ENCODE results near the gene SLITRK3. TPM values are rescaled to one million over a fixed set of nuclear protein-coding genes. Genes with fewer than 3 reads are reported as not detected.
A peak's percentile ranks its signal among the peaks of the same experiment; 100 is the strongest.

SLITRK3 gene
- 0.22 TPM for polyA plus RNA-seq (2013, experiment 1 of 2)
- 0.40 TPM for polyA plus RNA-seq (2013, experiment 2 of 2)

GRCh38 chr3:165195640-165196576 is at the start of gene SLITRK3:
SLITRK3 (minus strand) TSS chr3:165196384; CDS start chr3:165190830, 5,554 bp downstream.
- no peak within 1 kb of the TSS for H3K27ac ChIP-seq (ENCODE audit: low read depth, low read length, severe bottlenecking)
- 0 to 1% methylated on average over 18 to 26 of the region's 43 CpGs for WGBS, 2 experiments (ENCODE audit: insufficient coverage in 2 of 2)
- no peaks in the 10 kb centered on the region for H3K36me3 ChIP-seq (ENCODE audit: control insufficient read depth, insufficient read depth, low read length)

DNA sequence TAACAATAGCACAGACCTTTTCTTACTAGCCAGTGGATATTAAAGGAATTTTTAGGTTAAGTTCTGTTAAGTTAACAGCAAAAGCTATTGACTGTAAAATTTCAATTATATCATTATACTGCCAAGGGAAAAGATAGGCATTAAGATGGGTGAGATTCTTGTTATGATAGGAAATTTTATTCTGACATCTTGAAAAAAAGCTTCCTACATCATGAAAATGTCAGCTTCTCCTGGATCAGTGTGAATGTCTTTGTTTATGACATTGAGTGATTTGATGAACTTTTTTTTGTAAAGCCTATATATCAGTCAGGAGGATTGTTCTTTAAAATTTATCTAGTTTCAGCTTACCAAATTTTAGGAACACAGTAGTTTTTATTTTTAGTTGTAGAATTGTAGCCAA is 47.4 kb upstream of the SLITRK3 start:
- Histone ChIP-seq H3K9me3 (ENCODE audit: control insufficient read depth, low read length) (no peaks in the 10 kb centered on the region), H3K27ac (ENCODE audit: low read depth, low read length, severe bottlenecking) (no peak overlapping the region), H3K4me1 (ENCODE audit: control insufficient read depth, insufficient read depth, low read length, poor library complexity, severe bottlenecking) (no peaks in the 10 kb centered on the region), H3K4me3 (ENCODE audit: extremely low read depth, insufficient read depth, low read length, poor library complexity, severe bottlenecking) (no peak overlapping the region), H3K36me3 (ENCODE audit: control insufficient read depth, insufficient read depth, low read length) (no peaks in the 10 kb centered on the region)

More at GRCh38 chr3:165195640-165196576, at the start of gene SLITRK3:
- H3K9me3 ChIP-seq (ENCODE audit: control insufficient read depth, low read length) = no peaks in the 10 kb centered on the region
- H3K4me1 ChIP-seq (ENCODE audit: control insufficient read depth, insufficient read depth, low read length, poor library complexity, severe bottlenecking) = peaks cover 6% of the 10 kb centered on the region
- H3K4me3 ChIP-seq (ENCODE audit: extremely low read depth, insufficient read depth, low read length, poor library complexity, severe bottlenecking) = peak within 1 kb of the TSS; percentile 35

DNA sequence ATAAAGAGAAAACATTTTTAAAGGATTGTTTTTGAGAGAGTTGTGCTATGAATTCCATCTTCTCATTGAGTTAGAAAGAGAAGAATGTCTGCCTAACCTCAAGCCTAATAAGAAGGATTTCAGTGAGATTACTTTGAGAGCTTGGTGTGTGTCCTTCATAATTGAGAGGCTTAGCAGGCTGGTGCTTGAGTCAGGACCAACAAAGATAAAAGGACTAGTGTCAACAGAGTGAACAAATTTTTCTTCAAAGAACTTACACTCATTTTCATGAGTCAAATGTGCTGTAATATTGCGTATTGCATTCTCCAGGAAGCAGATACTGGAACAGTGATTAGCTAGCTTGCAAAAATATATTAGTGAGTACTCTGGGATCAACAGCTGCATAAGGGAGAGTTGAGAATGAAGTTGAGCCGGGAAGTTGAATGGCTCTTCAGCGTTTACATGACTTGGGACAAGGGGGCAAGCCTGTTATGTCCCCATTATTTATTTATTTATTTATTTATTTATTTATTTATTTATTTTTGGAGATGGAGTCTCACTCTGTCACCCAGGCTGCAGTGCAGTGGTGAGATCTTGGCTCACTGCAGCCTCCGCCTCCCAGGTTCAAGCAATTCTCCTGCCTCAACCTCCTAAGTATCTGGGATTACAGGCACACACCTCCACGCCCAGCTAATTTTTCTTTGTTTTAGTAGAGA is 37.5 kb upstream of the SLITRK3 start:
- Histone ChIP-seq H3K4me1 (ENCODE audit: control insufficient read depth, insufficient read depth, low read length, poor library complexity, severe bottlenecking) (no peaks in the 10 kb centered on the region), H3K4me3 (ENCODE audit: extremely low read depth, insufficient read depth, low read length, poor library complexity, severe bottlenecking) (no peak overlapping the region), H3K9me3 (ENCODE audit: control insufficient read depth, low read length) (no peaks in the 10 kb centered on the region), H3K36me3 (ENCODE audit: control insufficient read depth, insufficient read depth, low read length) (no peaks in the 10 kb centered on the region), H3K27ac (ENCODE audit: low read depth, low read length, severe bottlenecking) (no peak overlapping the region)
- 71% methylated on average over 1 of the region's 5 CpGs; no CpG with 5 or more reads in 1 of the 2 experiments for WGBS, 2 experiments (ENCODE audit: insufficient coverage in 2 of 2)

DNA sequence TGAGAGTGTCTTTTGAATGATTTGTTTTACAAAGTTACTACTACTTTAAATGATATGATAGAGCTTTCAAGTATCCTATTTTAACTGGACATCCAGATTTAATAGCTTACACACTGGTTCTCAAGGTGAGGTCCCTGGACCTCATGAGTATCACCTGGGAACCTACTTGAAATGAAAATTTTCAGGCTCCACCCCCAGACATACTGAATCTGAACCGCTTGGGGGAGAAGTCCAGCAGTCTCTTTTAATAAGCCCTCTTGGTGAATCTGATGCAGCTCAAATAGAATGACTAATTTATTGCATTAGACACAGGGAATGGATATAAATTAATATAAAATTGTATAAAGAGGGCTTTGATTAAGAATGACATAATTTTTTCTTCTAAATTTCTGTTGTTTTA is 29.4 kb upstream of the SLITRK3 start:
- H3K9me3 ChIP-seq (ENCODE audit: control insufficient read depth, low read length) = no peaks in the 10 kb centered on the region
- H3K36me3 ChIP-seq (ENCODE audit: control insufficient read depth, insufficient read depth, low read length) = no peaks in the 10 kb centered on the region
- no peaks in the 10 kb centered on the region for H3K4me1 ChIP-seq (ENCODE audit: control insufficient read depth, insufficient read depth, low read length, poor library complexity, severe bottlenecking)
- no peak overlapping the region for H3K27ac ChIP-seq (ENCODE audit: low read depth, low read length, severe bottlenecking)
- no peak overlapping the region for H3K4me3 ChIP-seq (ENCODE audit: extremely low read depth, insufficient read depth, low read length, poor library complexity, severe bottlenecking)
- no CpG with 5 or more reads among the region's 1 CpG for WGBS, 2 experiments (ENCODE audit: insufficient coverage in 2 of 2)

- H3K4me3 ChIP-seq (ENCODE audit: extremely low read depth, insufficient read depth, low read length, poor library complexity, severe bottlenecking) = no peak overlapping the region
- H3K4me1 ChIP-seq (ENCODE audit: control insufficient read depth, insufficient read depth, low read length, poor library complexity, severe bottlenecking) = no peaks in the 10 kb centered on the region
- H3K27ac ChIP-seq (ENCODE audit: low read depth, low read length, severe bottlenecking) = no peak overlapping the region
- no peaks in the 10 kb centered on the region for H3K36me3 ChIP-seq (ENCODE audit: control insufficient read depth, insufficient read depth, low read length)
- 100% methylated on average over 1 of the region's 2 CpGs; no CpG with 5 or more reads in 1 of the 2 experiments for WGBS, 2 experiments (ENCODE audit: insufficient coverage in 2 of 2)
- H3K9me3 ChIP-seq (ENCODE audit: control insufficient read depth, low read length) = no peaks in the 10 kb centered on the region
These were observed 21.6 kb upstream of the SLITRK3 start for GRCh38 chr3:165217739-165218138.

DNA sequence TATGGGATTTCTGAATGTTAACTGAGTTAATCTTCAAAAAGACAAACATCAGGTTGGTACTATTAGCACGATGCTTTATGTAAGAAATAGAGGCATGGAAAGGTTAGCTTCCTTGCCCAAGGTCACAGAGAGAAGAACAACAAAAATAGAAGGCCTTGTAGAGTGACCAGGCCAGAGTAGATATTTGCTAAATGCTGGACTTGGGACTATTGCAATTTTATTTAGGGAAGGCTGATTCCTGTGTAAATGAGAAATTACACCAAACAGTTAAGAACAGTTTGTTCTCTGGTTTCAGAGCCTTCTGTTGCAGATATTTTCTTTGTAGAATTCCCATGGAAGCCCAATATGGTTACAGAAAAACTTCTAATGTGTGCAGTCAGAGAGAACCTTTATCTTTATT is 16.4 kb upstream of the SLITRK3 start:
- Histone ChIP-seq H3K36me3 (ENCODE audit: control insufficient read depth, insufficient read depth, low read length) (no peaks in the 10 kb centered on the region), H3K4me1 (ENCODE audit: control insufficient read depth, insufficient read depth, low read length, poor library complexity, severe bottlenecking) (no peaks in the 10 kb centered on the region), H3K4me3 (ENCODE audit: extremely low read depth, insufficient read depth, low read length, poor library complexity, severe bottlenecking) (no peak overlapping the region), H3K9me3 (ENCODE audit: control insufficient read depth, low read length) (no peaks in the 10 kb centered on the region), H3K27ac (ENCODE audit: low read depth, low read length, severe bottlenecking) (no peak overlapping the region)
- WGBS, 2 experiments (ENCODE audit: insufficient coverage in 2 of 2) = 100% methylated on average over 1 of the region's 1 CpG; no CpG with 5 or more reads in 1 of the 2 experiments

GRCh38 chr3:165211721-165212120 is 15.5 kb upstream of the SLITRK3 start:
- no peaks in the 10 kb centered on the region for H3K9me3 ChIP-seq (ENCODE audit: control insufficient read depth, low read length)
- 88 to 92% methylated on average over 4 of the region's 4 CpGs for WGBS, 2 experiments (ENCODE audit: insufficient coverage in 2 of 2)
- no peak overlapping the region for H3K27ac ChIP-seq (ENCODE audit: low read depth, low read length, severe bottlenecking)
- no peaks in the 10 kb centered on the region for H3K36me3 ChIP-seq (ENCODE audit: control insufficient read depth, insufficient read depth, low read length)
- no peak overlapping the region for H3K4me3 ChIP-seq (ENCODE audit: extremely low read depth, insufficient read depth, low read length, poor library complexity, severe bottlenecking)
- H3K4me1 ChIP-seq (ENCODE audit: control insufficient read depth, insufficient read depth, low read length, poor library complexity, severe bottlenecking) = no peaks in the 10 kb centered on the region

DNA sequence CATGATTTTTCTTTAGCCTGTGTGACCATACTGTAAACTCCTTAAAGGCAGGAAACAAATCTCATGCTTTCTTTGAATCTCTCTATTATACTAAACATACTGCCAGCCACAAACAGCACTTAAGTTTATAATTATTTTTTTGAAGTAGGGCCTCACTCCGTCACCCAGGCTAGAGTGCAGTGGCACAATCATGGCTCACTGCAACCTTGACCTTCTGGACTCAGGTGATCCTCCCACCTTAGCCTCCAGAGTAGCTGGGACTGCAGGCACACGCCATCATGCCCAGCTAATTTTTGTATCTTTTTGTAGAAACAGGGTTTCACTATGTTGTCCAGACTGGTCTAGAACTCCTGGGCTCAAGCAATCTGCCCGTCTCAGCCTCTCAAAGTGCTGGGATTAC is 14.5 kb upstream of the SLITRK3 start:
- H3K4me1 ChIP-seq (ENCODE audit: control insufficient read depth, insufficient read depth, low read length, poor library complexity, severe bottlenecking) = no peaks in the 10 kb centered on the region
- no peaks in the 10 kb centered on the region for H3K36me3 ChIP-seq (ENCODE audit: control insufficient read depth, insufficient read depth, low read length)
- no peak overlapping the region for H3K27ac ChIP-seq (ENCODE audit: low read depth, low read length, severe bottlenecking)
- no peaks in the 10 kb centered on the region for H3K9me3 ChIP-seq (ENCODE audit: control insufficient read depth, low read length)
- H3K4me3 ChIP-seq (ENCODE audit: extremely low read depth, insufficient read depth, low read length, poor library complexity, severe bottlenecking) = no peak overlapping the region
- 78 to 96% methylated on average over 1 to 3 of the region's 3 CpGs for WGBS, 2 experiments (ENCODE audit: insufficient coverage in 2 of 2)

GRCh38 chr3:165210132-165210531 is 13.9 kb upstream of the SLITRK3 start:
- Histone ChIP-seq H3K4me3 (ENCODE audit: extremely low read depth, insufficient read depth, low read length, poor library complexity, severe bottlenecking) (no peak overlapping the region), H3K9me3 (ENCODE audit: control insufficient read depth, low read length) (no peaks in the 10 kb centered on the region), H3K27ac (ENCODE audit: low read depth, low read length, severe bottlenecking) (no peak overlapping the region), H3K4me1 (ENCODE audit: control insufficient read depth, insufficient read depth, low read length, poor library complexity, severe bottlenecking) (no peaks in the 10 kb centered on the region), H3K36me3 (ENCODE audit: control insufficient read depth, insufficient read depth, low read length) (no peaks in the 10 kb centered on the region)

DNA sequence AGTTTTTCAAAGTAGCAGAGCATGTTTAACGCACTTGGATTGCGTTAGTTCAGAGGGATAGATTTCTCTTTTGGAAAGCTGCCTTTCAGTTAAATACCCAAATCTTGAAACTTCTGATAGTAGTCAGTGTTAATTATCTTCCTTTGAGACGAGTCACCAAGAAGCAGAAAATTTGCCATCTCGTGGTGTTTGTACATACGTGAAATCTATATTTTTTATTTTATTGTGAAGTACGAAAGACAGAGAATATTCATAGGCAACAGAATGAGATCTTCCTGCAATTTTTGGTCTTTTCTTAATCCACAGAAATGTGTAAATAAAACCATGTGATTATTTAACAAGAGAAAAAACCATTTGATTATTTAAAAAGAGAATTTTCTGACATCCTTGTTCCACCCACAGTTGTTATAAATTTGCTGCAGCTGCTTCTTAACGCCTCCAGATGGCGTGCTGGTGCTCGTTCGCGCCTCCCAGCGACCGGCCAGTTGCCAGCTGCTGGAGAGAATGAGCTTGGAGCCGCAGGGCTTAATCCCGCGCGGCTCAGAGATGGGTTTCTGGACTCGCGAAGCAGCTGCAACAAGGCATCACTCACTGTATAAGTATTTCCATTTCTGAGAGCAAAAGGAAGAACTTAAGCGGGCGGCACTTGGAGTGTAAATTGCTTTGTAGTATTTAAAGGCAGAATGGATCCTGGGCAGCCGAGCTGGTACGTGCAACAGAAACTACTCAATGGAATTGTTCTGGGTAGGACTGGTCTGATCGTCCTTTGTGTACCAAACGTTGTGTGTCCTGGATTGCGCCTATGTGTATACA is 10.5 kb upstream of the SLITRK3 start:
- Histone ChIP-seq H3K4me3 (ENCODE audit: extremely low read depth, insufficient read depth, low read length, poor library complexity, severe bottlenecking) (no peak overlapping the region), H3K27ac (ENCODE audit: low read depth, low read length, severe bottlenecking) (no peak overlapping the region), H3K4me1 (ENCODE audit: control insufficient read depth, insufficient read depth, low read length, poor library complexity, severe bottlenecking) (no peaks in the 10 kb centered on the region), H3K36me3 (ENCODE audit: control insufficient read depth, insufficient read depth, low read length) (no peaks in the 10 kb centered on the region), H3K9me3 (ENCODE audit: control insufficient read depth, low read length) (no peaks in the 10 kb centered on the region)
- WGBS, 2 experiments (ENCODE audit: insufficient coverage in 2 of 2) = 12 to 51% methylated on average over 9 to 14 of the region's 26 CpGs
